PFSK-1 (cell line): ENCODE results near the gene APLN.

Source experiments
- FOXP2 ChIP-seq: optimal IDR thresholded peaks from 2 replicates; pipeline ENCODE3; 2011; ENCODE audit warnings: borderline replicate concordance, control low read depth, inconsistent platforms; ENCODE audit not compliant: insufficient read depth; ENCODE audit errors: extremely low read length, extremely low read depth
- POLR2AphosphoS5 ChIP-seq: IDR thresholded peaks from 2 replicates; pipeline ENCODE4 v1.6.1; 2012; ENCODE audit warnings: low read depth, mild to moderate bottlenecking, control low read depth, low read length, moderate library complexity
- SIN3A ChIP-seq: IDR thresholded peaks from 2 replicates; pipeline ENCODE4 v1.6.1; 2012; ENCODE audit warnings: mild to moderate bottlenecking, low read length, moderate library complexity, borderline replicate concordance; ENCODE audit not compliant: insufficient read depth
- TAF1 ChIP-seq: IDR thresholded peaks from 2 replicates; pipeline ENCODE4 v1.6.1; 2012; ENCODE audit warnings: low read length, control low read depth, borderline replicate concordance; ENCODE audit not compliant: insufficient read depth
- TF ChIP-seq, protein P1 (sequence below), 2 experiments: IDR thresholded peaks; 2 replicates each; pipeline versions ENCODE4 v1.6.1 to v1.8.0; 2011 to 2012; ENCODE audit warnings: low read depth in 2 of 2, low read length in 2 of 2, control low read depth in 1 of 2, inconsistent platforms in 1 of 2, mild to moderate bottlenecking in 1 of 2, moderate library complexity in 1 of 2; ENCODE audit not compliant: insufficient read depth in 1 of 2

DNA sequence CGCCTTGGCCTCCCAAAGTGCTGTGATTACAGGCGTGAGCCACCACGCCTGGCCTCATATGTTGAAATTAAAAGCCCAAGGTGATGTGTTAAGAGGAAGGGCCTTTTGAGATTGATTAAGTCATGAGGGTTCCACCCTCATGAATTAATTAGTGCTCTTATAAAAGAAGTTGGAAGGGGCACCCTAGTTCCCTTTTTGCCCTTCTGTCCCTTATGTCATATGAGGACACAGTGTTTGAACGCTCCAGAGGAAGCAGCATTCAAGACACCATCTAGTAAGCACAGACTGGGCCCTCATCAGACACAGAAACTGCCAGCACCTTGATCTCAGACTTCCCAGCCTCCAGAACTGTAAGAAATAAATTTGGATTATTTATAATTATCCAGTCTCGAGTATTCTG lies 5.1 kb upstream of the APLN start:
- TF ChIP-seq POLR2AphosphoS5 (no peak), SIN3A (no peak), TAF1 (no peak), FOXP2 (no peak)
- TF ChIP-seq, protein P1, sequence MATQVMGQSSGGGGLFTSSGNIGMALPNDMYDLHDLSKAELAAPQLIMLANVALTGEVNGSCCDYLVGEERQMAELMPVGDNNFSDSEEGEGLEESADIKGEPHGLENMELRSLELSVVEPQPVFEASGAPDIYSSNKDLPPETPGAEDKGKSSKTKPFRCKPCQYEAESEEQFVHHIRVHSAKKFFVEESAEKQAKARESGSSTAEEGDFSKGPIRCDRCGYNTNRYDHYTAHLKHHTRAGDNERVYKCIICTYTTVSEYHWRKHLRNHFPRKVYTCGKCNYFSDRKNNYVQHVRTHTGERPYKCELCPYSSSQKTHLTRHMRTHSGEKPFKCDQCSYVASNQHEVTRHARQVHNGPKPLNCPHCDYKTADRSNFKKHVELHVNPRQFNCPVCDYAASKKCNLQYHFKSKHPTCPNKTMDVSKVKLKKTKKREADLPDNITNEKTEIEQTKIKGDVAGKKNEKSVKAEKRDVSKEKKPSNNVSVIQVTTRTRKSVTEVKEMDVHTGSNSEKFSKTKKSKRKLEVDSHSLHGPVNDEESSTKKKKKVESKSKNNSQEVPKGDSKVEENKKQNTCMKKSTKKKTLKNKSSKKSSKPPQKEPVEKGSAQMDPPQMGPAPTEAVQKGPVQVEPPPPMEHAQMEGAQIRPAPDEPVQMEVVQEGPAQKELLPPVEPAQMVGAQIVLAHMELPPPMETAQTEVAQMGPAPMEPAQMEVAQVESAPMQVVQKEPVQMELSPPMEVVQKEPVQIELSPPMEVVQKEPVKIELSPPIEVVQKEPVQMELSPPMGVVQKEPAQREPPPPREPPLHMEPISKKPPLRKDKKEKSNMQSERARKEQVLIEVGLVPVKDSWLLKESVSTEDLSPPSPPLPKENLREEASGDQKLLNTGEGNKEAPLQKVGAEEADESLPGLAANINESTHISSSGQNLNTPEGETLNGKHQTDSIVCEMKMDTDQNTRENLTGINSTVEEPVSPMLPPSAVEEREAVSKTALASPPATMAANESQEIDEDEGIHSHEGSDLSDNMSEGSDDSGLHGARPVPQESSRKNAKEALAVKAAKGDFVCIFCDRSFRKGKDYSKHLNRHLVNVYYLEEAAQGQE (IDR thresholded peaks at IDR 0.05; ENCODE audit: insufficient read depth in 1 of 2, low read depth in 2 of 2, low read length in 2 of 2) = no peak
